NCI-H146 (cell line): ENCODE measurements around the gene LMNTD1.

Source experiments
- DNase-seq: peaks from one replicate; lab custom pipeline; 2025; lab: John Stamatoyannopoulos, UW

The LMNTD1 gene

DNA sequence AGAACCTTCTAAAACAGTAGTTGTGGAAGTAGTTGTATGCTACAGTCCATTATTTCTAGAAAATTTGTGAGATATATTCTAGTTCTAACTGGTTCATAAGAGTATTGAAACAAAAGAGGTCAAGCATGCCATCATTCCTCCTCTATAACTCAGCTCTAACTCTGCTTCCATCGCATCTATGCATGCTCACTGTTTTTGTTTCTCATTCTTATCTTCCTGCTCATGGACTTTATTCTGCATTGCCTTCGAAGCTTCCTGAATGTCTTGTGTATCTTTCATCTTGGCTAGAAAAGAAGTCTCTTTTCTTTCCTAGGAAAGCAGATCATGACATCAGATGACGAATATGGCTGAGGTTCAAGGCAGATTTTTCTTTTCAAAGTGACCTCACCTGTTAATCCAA lies 402 bp downstream of the LMNTD1 start:
- no peak for DNase-seq

GRCh38 chr12:25550186-25550585 lies 2.9 kb downstream of the LMNTD1 start:
- DNase-seq, result no peak

DNA sequence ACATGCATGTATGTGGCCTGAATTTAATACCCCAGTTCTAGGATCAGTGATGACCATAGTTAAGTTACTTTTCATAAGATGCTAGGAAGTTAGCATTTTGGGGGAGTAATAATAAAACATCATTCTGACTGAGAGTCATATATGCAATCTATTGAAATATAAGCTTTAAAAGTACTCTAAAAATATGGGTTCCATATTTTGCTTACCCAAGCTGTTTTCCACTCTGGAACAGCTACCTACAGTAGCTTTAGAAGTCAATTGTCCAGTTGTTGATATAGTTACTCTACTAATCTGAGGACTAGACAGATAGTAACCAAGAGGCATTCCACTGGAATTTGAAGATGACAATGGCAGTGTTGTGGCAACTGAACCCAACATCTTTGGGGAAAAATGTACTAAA lies 4.0 kb downstream of the LMNTD1 start:
- DNase-seq, result no peak

DNA sequence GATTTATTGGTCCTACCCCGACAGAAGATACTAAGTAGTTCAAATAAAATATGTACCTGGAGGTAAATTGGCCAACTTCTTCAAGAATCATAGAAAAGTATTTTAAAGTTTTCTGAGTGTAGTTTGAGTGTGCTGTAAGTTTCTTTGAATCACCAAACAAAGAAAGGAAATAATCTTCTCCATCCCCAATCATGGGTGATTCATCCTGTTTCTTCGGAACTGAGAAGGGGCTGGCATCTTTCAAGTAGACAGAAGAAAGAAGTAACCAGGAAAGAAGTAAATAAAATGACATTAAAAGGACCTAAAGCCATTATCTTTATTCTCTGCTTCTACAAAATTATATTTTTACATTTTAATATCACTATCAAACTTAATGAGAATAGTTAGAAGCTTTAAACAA lies 6.8 kb downstream of the LMNTD1 start:
- DNase-seq, result no peak

DNA sequence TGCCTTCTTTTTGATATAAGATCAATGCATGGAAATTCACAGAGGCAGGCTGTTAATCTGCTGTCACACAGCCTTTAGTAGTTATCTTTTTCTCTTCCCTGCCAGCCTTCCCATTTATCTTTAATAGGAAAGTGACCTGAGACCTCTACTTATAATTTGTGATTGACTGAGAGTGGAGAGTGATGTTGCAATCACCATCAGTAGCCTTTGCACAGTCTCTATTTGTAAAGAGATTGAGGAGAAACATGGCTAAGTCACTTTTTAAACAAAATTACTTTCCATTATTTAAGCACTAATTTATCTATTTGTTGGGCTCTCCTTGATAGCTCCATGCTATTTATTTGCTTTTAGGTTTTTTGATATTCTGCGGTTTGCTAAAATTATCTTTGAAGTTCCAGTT lies 19.9 kb downstream of the LMNTD1 start:
- no peak for DNase-seq

DNA sequence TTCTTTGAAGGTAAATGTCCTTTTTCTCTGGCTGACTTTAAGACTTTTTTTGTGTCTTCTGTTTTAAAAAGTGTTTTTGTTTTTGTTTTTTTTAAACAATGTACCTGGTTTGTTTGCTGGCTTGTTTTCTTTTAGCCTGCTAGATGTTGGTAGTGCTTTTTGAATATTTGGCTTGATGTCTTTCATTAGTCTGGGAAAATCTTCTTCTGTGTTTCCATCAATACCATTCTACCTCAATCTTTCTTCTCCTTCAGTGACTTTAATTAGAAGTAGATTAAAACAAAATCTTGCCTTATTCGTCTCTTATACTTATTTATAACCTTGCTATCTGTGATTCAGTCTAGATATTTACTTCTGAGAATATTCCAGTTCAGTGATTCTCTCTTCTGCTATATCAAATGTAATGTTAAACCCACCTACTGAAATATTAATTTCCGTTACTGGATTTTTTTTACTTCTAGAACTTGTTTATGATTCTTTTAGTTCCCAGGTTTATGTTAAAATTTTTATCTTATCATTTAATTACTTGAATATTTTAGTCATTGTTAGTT lies 21.5 kb downstream of the LMNTD1 start:
- no peak for DNase-seq

DNA sequence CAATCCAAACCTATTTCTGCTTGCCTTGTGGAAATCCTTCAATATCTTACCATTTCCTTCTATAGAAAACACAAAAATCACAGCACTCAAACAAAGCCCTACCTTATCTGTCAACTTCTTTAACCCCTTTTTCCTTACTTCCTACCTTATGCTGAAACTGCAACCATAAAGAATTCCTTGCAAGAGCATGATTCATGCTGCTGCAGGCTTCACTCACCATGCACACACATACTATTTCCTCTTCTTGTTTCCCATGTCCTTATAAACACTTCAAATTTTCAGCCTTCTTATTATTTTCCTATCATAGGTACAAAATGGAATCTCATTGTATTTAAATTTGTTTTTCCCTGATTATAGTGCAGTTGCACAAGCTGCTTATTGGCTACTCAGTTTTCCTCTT lies 23.3 kb downstream of the LMNTD1 start:
- DNase-seq, result no peak

DNA sequence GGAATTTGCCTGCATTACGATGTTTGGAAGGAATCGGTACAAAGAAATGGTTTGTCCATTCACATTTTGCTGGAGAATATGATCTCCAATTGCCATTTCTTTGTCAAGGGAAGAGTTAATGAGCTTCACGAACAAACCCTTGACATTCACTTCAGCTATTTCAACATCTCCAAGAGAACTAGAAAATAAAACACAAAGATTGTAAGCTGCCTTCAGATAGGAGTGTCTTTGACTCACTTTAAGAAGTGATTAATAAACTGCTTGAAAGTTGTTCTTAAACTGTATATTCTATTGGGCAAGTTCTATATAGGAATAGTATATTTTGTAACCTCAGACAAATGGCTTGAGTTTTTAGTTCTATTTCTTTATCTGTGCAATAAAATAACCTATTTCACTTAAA lies 26.3 kb downstream of the LMNTD1 start:
- no peak for DNase-seq

- no peak for DNase-seq
Observed at GRCh38 chr12:25524366-25524765, 28.7 kb downstream of the LMNTD1 start.

DNA sequence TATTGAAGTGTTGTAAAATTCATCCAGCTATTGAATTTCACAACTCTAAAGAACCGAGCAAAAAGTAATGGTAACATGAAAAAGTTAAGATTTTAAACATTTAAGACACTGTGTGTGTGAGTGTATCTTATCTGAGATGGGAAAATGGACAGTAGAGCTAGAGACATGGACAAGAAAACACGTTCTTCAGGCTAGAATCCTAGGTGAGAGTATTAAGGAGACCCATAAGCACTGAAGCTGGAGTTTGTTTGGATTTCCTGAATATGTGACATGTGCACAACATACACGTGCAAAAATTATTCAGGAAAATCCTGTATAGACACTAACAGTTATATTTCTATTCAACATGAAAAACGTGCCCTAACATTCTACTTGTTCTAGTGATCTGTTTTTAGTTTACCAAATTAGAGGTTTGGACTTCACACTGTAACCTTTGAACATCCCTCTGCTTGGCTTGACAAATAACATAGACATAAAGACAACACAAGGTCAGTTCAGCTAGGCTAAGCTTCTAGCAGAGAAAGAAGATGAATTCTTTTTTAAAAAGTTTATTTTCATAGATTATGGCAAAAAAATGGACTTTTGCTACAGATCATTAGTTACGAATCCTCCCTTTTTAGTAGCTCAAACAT lies 31.3 kb downstream of the LMNTD1 start:
- DNase-seq, result no peak

GRCh38 chr12:25518512-25518911 lies 34.6 kb downstream of the LMNTD1 start:
- DNase-seq, result no peak

- DNase-seq, result no peak
Observed at GRCh38 chr12:25504744-25505143, 48.3 kb downstream of the LMNTD1 start.

DNA sequence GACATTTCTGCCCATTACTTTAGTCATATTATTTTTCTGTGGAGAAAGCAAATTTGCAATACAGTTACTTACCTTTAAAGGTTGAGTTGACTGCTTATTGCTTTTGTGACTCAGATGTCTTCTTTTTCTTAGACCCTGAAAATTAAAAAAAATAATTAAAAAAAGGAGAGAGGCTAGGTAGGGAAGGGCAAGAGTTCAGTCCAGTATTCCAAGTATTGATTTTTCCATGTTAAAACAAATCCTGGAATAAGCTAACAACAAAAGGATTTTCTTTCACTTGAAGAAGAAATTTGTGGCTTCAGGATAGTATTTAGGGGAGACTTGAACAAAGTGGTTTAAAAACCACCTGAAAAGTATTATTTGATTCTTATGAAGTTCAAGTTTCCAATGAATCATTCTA lies 49.4 kb downstream of the LMNTD1 start:
- no peak for DNase-seq

DNA sequence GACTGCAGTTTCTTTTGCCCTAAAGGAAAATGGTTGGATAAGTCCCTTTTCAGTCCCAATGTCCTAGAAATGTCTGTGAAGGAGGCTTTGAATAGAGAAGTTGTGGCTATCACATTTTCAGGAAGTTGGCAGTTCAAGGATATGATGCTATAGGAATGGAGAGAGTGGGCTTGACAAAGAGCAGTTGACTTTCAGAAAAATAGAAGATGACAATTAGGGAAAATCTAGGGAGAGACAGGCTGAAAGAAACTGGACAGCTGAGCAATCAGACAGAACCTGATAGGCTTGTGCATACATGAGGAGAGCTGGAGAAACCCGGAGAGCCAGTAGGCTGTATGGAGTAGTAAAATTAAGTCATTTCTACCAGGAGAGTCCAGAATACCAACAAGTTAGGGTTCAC lies 50.5 kb downstream of the LMNTD1 start:
- no peak for DNase-seq

DNA sequence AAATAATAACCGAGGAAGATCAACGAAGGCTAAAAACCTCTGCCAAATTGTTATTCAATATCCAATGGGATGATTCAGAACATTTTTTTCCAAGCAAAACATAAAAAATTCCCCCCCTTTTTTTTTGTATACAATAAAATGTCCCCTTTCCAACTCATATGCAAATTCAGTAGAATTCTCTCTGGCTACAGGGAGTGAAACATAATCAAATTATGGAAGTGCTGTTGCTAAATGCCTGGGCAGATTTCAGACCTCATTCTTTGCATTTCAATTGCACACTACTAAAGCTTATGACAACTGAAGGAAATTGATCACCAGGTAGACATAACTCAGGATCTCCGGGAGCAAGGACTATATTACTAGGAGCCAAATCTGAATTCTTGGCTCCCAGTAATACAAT lies 51.0 kb downstream of the LMNTD1 start:
- DNase-seq, result no peak

DNA sequence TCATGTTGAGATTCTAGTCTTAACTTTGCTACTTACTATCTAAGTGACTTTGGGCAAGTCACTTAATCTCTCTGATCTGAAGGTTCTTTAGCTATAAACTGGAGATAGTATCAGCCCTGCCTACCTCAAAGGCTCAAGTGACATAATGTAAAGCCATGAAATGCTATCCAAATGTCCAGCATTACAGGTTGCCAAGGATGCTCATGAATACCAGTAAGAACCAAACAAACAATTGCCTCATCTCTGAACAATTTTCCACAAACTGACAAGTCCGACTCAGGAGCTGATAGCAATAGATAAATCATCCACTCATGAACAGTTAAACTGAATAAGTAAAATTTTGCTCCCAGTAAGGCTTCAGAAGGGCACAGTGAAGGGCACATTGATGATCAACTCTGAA lies 51.5 kb downstream of the LMNTD1 start:
- no peak for DNase-seq

DNA sequence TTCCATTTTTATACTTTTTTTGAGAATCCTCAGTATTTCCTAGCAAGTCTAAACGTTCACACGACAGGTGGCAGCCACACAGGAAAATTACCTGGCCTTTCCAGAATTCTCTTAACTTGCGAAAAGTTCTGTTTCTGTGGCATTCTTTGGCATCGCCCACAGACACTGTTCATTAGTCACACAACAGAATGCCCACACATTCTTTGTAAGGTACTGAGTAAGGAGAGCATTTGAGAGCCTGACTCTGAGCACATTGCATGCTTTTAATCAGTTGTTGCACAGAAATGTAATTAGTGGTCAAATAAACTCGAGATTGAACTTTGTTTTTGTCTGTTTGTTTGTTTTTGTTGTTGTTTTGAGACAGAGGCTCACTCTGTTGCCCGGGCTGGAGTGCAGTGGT lies 52.4 kb downstream of the LMNTD1 start:
- DNase-seq, result no peak

DNA sequence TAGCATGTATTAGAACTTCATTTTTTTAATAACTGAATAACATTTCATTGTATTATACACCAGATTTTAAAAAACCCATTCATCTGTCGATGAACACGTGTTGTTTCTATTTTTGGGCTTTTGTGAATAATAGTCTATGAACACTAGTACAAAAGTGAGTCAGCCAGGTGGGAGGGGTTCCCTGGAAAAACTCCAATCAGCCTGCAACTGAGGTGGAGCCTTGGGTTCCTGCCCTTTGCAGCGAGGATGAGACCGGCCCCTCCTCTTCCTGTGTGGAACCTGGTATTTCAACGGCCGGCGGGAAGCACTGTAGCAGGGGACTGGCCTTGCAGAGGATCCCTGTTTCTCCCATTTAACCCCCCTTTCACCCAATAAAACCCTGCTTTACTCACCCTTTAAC lies 56.1 kb downstream of the LMNTD1 start:
- DNase-seq, result no peak

GRCh38 chr12:25496098-25496587 lies 56.9 kb downstream of the LMNTD1 start:
- DNase-seq, result no peak

GRCh38 chr12:25495331-25496097 lies 57.6 kb downstream of the LMNTD1 start:
- DNase-seq, result no peak

DNA sequence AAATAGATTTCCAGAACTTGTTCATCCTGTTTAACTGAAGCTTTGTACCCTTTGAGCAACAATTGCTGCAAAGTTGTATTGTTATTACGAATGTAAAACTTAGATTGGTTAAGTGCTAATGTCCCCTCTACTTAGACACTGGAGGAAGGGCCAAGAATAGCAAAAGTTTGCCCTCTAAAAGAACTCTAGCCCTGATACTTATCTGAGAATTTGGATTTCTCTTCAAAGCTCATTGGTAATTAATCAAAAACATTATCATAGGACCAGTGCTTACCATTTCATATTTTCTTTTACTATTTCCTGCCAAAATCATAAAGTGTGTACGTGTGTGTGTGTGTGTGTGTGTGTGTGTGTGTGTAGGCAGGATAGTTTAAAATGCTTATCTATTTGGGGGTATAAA lies 58.2 kb downstream of the LMNTD1 start:
- DNase-seq, result no peak

DNA sequence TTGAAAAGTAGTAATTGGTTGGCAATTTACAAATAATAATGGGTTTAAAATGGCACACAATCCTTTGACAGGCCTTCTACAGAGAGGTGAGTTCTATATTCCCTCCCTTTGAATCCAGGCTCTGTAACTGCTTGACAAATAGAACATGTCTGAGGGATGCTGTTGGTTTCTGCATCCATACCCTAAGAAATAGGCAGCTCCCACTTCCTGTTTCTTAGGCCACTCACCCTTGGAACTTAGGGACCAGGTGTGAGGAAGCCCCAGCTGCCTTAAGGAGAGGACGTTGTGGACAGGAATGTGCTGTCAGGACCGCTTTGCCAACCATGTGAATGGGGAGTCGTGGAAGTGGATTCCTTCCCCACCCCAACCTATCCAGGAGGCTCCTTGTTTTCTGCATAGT lies 59.4 kb downstream of the LMNTD1 start:
- DNase-seq, result no peak
